Liver (tissue), 9 donors: ENCODE data around the gene TGFBR3L. TPM values are rescaled to one million over a fixed set of nuclear protein-coding genes. Genes with fewer than 3 reads are reported as not detected.

Experiments
- DNase-seq: peaks from one replicate; pipeline ENCODE4 v3.0.0-alpha.2; 2017; ENCODE audit warnings: low spot score
- H3K27ac ChIP-seq, 2 donors: one replicate each; pipeline ENCODE4 v1.7.0; 2013; ENCODE audit warnings: inconsistent platforms in 2 of 2, low read length in 2 of 2, control low read depth in 1 of 2, low read depth in 1 of 2, mild to moderate bottlenecking in 1 of 2
- H3K27me3 ChIP-seq, 4 donors: one replicate each; pipeline versions ENCODE4 v1.6.1 to v1.7.0; 2013; ENCODE audit warnings: low read length in 3 of 4, inconsistent platforms in 1 of 4, mild to moderate bottlenecking in 1 of 4, moderate library complexity in 1 of 4; ENCODE audit not compliant: control insufficient read depth in 4 of 4, insufficient read depth in 4 of 4
- H3K36me3 ChIP-seq, 4 donors: one replicate each; pipeline versions ENCODE4 v1.6.1 to v1.7.0; 2013; ENCODE audit warnings: low read length in 3 of 4, mild to moderate bottlenecking in 3 of 4, low read depth in 1 of 4, moderate library complexity in 1 of 4; ENCODE audit not compliant: control insufficient read depth in 4 of 4, insufficient read depth in 3 of 4
- H3K4me1 ChIP-seq, 4 donors: one replicate each; pipeline versions ENCODE4 v1.6.1 to v1.7.0; 2013; ENCODE audit warnings: low read length in 3 of 4, mild to moderate bottlenecking in 3 of 4, moderate library complexity in 1 of 4; ENCODE audit not compliant: control insufficient read depth in 4 of 4, insufficient read depth in 4 of 4
- H3K4me3 ChIP-seq, 3 donors: one replicate each; pipeline versions ENCODE4 v1.6.1 to v1.7.0; 2013; ENCODE audit warnings: low read length in 3 of 3, control low read depth in 1 of 3, low read depth in 1 of 3, mild to moderate bottlenecking in 1 of 3
- H3K9ac ChIP-seq, 2 donors: one replicate each; pipeline ENCODE4 v1.7.0; 2013; ENCODE audit warnings: low read length in 2 of 2, mild to moderate bottlenecking in 2 of 2, moderate library complexity in 2 of 2, control low read depth in 1 of 2, low read depth in 1 of 2
- H3K9me3 ChIP-seq, 4 donors: one replicate each; pipeline versions ENCODE4 v1.6.1 to v1.7.0; 2013; ENCODE audit warnings: low read length in 3 of 4; ENCODE audit not compliant: control insufficient read depth in 4 of 4
- EGR1 ChIP-seq, 2 donors: IDR thresholded peaks; 2 replicates each; pipeline ENCODE4 v1.6.1; 2016 to 2018; ENCODE audit warnings: antibody characterized with exemption in 2 of 2, low read depth in 2 of 2
- JUND ChIP-seq, 2 donors: IDR thresholded peaks; 2 replicates each; pipeline ENCODE4 v1.6.1; 2016; ENCODE audit warnings: antibody characterized with exemption in 2 of 2
- NR2F2 ChIP-seq: IDR thresholded peaks from 2 replicates; pipeline ENCODE4 v1.6.1; 2016; ENCODE audit warnings: antibody characterized with exemption
- REST ChIP-seq: IDR thresholded peaks from 2 replicates; pipeline ENCODE4 v1.6.1; 2016; ENCODE audit warnings: antibody characterized with exemption, mild to moderate bottlenecking
- RXRA ChIP-seq, 2 donors: IDR thresholded peaks; 2 replicates each; pipeline ENCODE4 v1.6.1; 2017 to 2018; ENCODE audit warnings: antibody characterized with exemption in 2 of 2, mild to moderate bottlenecking in 1 of 2
- SP1 ChIP-seq: IDR thresholded peaks from 2 replicates; pipeline ENCODE4 v1.6.1; 2018; ENCODE audit warnings: antibody characterized with exemption, mild to moderate bottlenecking
- TAF1 ChIP-seq: conservative IDR thresholded peaks from 2 replicates; pipeline ENCODE4 v1.6.1; 2016; ENCODE audit warnings: antibody characterized with exemption, mild to moderate bottlenecking
- ZBTB33 ChIP-seq: IDR thresholded peaks from 2 replicates; pipeline ENCODE4 v1.6.1; 2016; ENCODE audit warnings: antibody characterized with exemption
- WGBS: extraction: QIAGEN DNeasy Blood & Tissue Kit; methylation state at CpG from one replicate; pipeline ENCODE4 v1.1.7; 2013; 5-methylcytosine and 5-hydroxymethylcytosine counted together
- polyA plus RNA-seq, 2 donors: library from polyadenylated mRNA; stranded (reverse) in 1 of 2; unstranded in 1 of 2; fragments of 200-250 nt in 1 of 2; fragments of >200 nt in 1 of 2; fragmentation: Nextera tagmentation in 1 of 2; extraction: Ambion mirVana in 1 of 2; gene quantifications; one replicate each; pipeline versions ENCODE4 v1.2.1 to v1.2.3, GENCODE V29; 2013 to 2015
- total RNA-seq, 2 donors: library from RNA; depleted of rRNA; stranded (reverse); fragments of >200 nt; gene quantifications; one replicate each; pipeline ENCODE4 v1.2.3, GENCODE V29; 2014
- TF ChIP-seq, protein P1 (sequence below): IDR thresholded peaks from 2 replicates; pipeline ENCODE4 v1.6.1; 2016; ENCODE audit warnings: antibody characterized with exemption
- TF ChIP-seq, protein P2 (sequence below): fragments of 150-350 bp; IDR thresholded peaks from 2 replicates; pipeline ENCODE4 v1.5.1; 2017; ENCODE audit warnings: improper control_type of control experiment, low read depth, low read length; ENCODE audit not compliant: missing input control
- donor health status: healthy.
- donor health status: healthy.
- donor health status: healthy.
- donor health status: healthy.
- donor health status: healthy.

Gene TGFBR3L
- total and polyA plus RNA-seq, 4 donors = 0.32 to 2.5 (median 0.36) TPM; not detected in 1

- peaks cover 9 to 32% (median 13%) of the 10 kb centered on the region in 4 donors for H3K4me1 ChIP-seq
- 12% methylated on average over 33 of the region's 33 CpGs for WGBS
- H3K27ac ChIP-seq = no peak overlapping the region
- no peaks in the 10 kb centered on the region for H3K36me3 ChIP-seq
- DNase-seq = peak; percentile 86
- TF ChIP-seq SP1 = peak; percentile 17
- TF ChIP-seq JUND (IDR thresholded peaks at IDR 0.05) = no peak
- H3K9me3 ChIP-seq = no peaks in the 10 kb centered on the region
- H3K27me3 ChIP-seq = peaks cover 0 to 8% (median 6%) of the 10 kb centered on the region in 4 donors
- no peak overlapping the region for H3K9ac ChIP-seq
- no peak overlapping the region for H3K4me3 ChIP-seq
Measured at GRCh38 chr19:7871437-7872305, 43.0 kb upstream of the TGFBR3L start.

GRCh38 chr19:7872306-7873204, 42.1 kb upstream of the TGFBR3L start:
- no peak for DNase-seq
- Histone ChIP-seq H3K27me3 (peaks cover 0 to 8% (median 6%) of the 10 kb centered on the region in 4 donors), H3K4me1 (peaks cover 9 to 32% (median 13%) of the 10 kb centered on the region in 4 donors), H3K9ac (no peak overlapping the region), H3K4me3 (no peak overlapping the region), H3K9me3 (no peaks in the 10 kb centered on the region), H3K36me3 (no peaks in the 10 kb centered on the region), H3K27ac (no peak overlapping the region)
- TF ChIP-seq, protein P1, sequence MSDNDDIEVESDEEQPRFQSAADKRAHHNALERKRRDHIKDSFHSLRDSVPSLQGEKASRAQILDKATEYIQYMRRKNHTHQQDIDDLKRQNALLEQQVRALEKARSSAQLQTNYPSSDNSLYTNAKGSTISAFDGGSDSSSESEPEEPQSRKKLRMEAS = no peak
- TF ChIP-seq EGR1 (IDR thresholded peaks at IDR 0.05; ENCODE audit: low read depth in 2 of 2) (no peak), REST (no peak), ZBTB33 (no peak), RXRA (IDR thresholded peaks at IDR 0.05) (no peak), TAF1 (no peak), NR2F2 (no peak)
- TF ChIP-seq, protein P2, sequence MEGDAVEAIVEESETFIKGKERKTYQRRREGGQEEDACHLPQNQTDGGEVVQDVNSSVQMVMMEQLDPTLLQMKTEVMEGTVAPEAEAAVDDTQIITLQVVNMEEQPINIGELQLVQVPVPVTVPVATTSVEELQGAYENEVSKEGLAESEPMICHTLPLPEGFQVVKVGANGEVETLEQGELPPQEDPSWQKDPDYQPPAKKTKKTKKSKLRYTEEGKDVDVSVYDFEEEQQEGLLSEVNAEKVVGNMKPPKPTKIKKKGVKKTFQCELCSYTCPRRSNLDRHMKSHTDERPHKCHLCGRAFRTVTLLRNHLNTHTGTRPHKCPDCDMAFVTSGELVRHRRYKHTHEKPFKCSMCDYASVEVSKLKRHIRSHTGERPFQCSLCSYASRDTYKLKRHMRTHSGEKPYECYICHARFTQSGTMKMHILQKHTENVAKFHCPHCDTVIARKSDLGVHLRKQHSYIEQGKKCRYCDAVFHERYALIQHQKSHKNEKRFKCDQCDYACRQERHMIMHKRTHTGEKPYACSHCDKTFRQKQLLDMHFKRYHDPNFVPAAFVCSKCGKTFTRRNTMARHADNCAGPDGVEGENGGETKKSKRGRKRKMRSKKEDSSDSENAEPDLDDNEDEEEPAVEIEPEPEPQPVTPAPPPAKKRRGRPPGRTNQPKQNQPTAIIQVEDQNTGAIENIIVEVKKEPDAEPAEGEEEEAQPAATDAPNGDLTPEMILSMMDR = no peak
- 53% methylated on average over 47 of the region's 47 CpGs for WGBS
